GM18868 (cell line): ENCODE results near the gene RASSF5.
"Not testable (repeated sequence)": the region's sequence is repeated elsewhere in the genome, so short reads cannot be mapped to it uniquely, and the experiment has no call there.

Experiments used
- ATAC-seq: cut with Tn5 transposase; IDR thresholded peaks from one replicate; pipeline ENCODE4 v1.9.1; 2021; ENCODE audit warnings: mild to moderate bottlenecking, moderate library complexity; ENCODE audit not compliant: unreplicated experiment

RASSF5 gene

GRCh38 chr1:206626396-206626795, 119.1 kb downstream of the RASSF5 start:
- not testable (repeated sequence) for ATAC-seq

GRCh38 chr1:206628916-206629315, 121.6 kb downstream of the RASSF5 start:
- ATAC-seq, result no peak

- ATAC-seq, result no peak
Observed at GRCh38 chr1:206631085-206631509, 123.8 kb downstream of the RASSF5 start.

GRCh38 chr1:206633708-206634121, 126.4 kb downstream of the RASSF5 start:
- no peak for ATAC-seq

- no peak for ATAC-seq
Observed at GRCh38 chr1:206634365-206635079, 127.2 kb downstream of the RASSF5 start.

GRCh38 chr1:206635080-206635977, 128.0 kb downstream of the RASSF5 start, which contains the start of gene DYRK3:
Gene DYRK3, plus strand, starts transcription at chr1:206635536. Its CDS starts 168 bp downstream, at chr1:206635704.
- peak; percentile 89 for ATAC-seq

- ATAC-seq, result no peak
Observed at GRCh38 chr1:206635978-206636345, 128.6 kb downstream of the RASSF5 start.

GRCh38 chr1:206636671-206637070, 129.3 kb downstream of the RASSF5 start:
- no peak for ATAC-seq

GRCh38 chr1:206637605-206638004, 130.3 kb downstream of the RASSF5 start:
- no peak for ATAC-seq
